ENCODE measurements around the gene BICD2. TPM values are rescaled to one million over a fixed set of nuclear protein-coding genes. Genes with fewer than 3 reads are reported as not detected.

Gene BICD2
- total and polyA plus RNA-seq, 2 of the 13 experiments (the other 11 are each of a cell fraction or from before 2014, with no cell fraction given) = 5.1 to 17.4 TPM

- no peak for TF ChIP-seq KDM5B (CRISPR knock-in tag; IDR thresholded peaks at IDR 0.05; ENCODE audit: borderline replicate concordance)
- TF ChIP-seq ZNF121 (CRISPR knock-in tag; IDR thresholded peaks at IDR 0.05) = no peak
- no peak for TF ChIP-seq TCF12 (IDR thresholded peaks at IDR 0.05)
- no peak for TF ChIP-seq TCF12 (CRISPR knock-in tag; IDR thresholded peaks at IDR 0.05)
- TF ChIP-seq RCOR2 (CRISPR knock-in tag; IDR thresholded peaks at IDR 0.05) = no peak
- no peak for TF ChIP-seq AHR (CRISPR knock-in tag; IDR thresholded peaks at IDR 0.05)
- no peak for TF ChIP-seq ZNF556 (CRISPR knock-in tag; IDR thresholded peaks at IDR 0.05; ENCODE audit: borderline replicate concordance)
- no peak for TF ChIP-seq PRDM4 (CRISPR knock-in tag; IDR thresholded peaks at IDR 0.05; ENCODE audit: borderline replicate concordance)
- no peak for TF ChIP-seq HDAC2 (CRISPR knock-in tag; IDR thresholded peaks at IDR 0.05)
- TF ChIP-seq TMF1 (CRISPR knock-in tag; IDR thresholded peaks at IDR 0.05; ENCODE audit: low read depth) = no peak
- TF ChIP-seq AGO1 (IDR thresholded peaks at IDR 0.05; ENCODE audit: low read depth, low read length, poor library complexity, severe bottlenecking) = no peak
- TF ChIP-seq DNMT1 (CRISPR knock-in tag; IDR thresholded peaks at IDR 0.05) = no peak
- no peak for TF ChIP-seq CBX1 (IDR thresholded peaks at IDR 0.05; ENCODE audit: low read depth)
- no peak for TF ChIP-seq MTF2 (CRISPR knock-in tag; IDR thresholded peaks at IDR 0.05; ENCODE audit: borderline replicate concordance)
- no peak for TF ChIP-seq ZNF781 (CRISPR knock-in tag; IDR thresholded peaks at IDR 0.05; ENCODE audit: borderline replicate concordance, not compliant biosample characterization)
- TF ChIP-seq ZNF136 (CRISPR knock-in tag; IDR thresholded peaks at IDR 0.05; ENCODE audit: low read depth) = no peak
- no peak for TF ChIP-seq ETV6 (CRISPR knock-in tag; conservative IDR thresholded peaks at IDR 0.05)
- no peak for TF ChIP-seq ZBTB3 (CRISPR knock-in tag; IDR thresholded peaks at IDR 0.05; ENCODE audit: borderline replicate concordance, low read depth)
- 0 out of 2 replicates have a peak, but pooled peaks have one; percentile 9 for TF ChIP-seq ZNF772 (CRISPR knock-in tag; IDR thresholded peaks at IDR 0.05)
- TF ChIP-seq NONO (IDR thresholded peaks at IDR 0.05) = no peak
- no peak for TF ChIP-seq NONO (CRISPR knock-in tag; conservative IDR thresholded peaks at IDR 0.05)
- no peak for TF ChIP-seq ZNF253 (CRISPR knock-in tag; IDR thresholded peaks at IDR 0.05; ENCODE audit: borderline replicate concordance)
- 0 out of 2 replicates have a peak, but pooled peaks have one; percentile 62 for TF ChIP-seq ZNF343 (CRISPR knock-in tag; IDR thresholded peaks at IDR 0.05)
- TF ChIP-seq DNMT3B (CRISPR knock-in tag; conservative IDR thresholded peaks at IDR 0.05) = no peak
- TF ChIP-seq EZH2 (conservative IDR thresholded peaks at IDR 0.05; ENCODE audit: low read depth, low read length) = no peak
- no peak for TF ChIP-seq ATF7 (IDR thresholded peaks at IDR 0.05)
- TF ChIP-seq ATF7 (CRISPR knock-in tag; IDR thresholded peaks at IDR 0.05) = no peak
- TF ChIP-seq PHB2 (IDR thresholded peaks at IDR 0.05; ENCODE audit: partially characterized antibody) = no peak
- no peak for TF ChIP-seq KDM3A (CRISPR knock-in tag; IDR thresholded peaks at IDR 0.05; ENCODE audit: low read depth)
- TF ChIP-seq CENPBD1 (CRISPR knock-in tag; IDR thresholded peaks at IDR 0.05; ENCODE audit: borderline replicate concordance, low read depth) = no peak
- no peak for TF ChIP-seq NFKBIZ (CRISPR knock-in tag; IDR thresholded peaks at IDR 0.05)
These were observed 17.8 kb downstream of the BICD2 start (continued) for GRCh38 chr9:92746567-92747458.

All from HepG2 (cell line).